ENCODE measurements around the gene ENKD1. TPM values are rescaled to one million over a fixed set of nuclear protein-coding genes. Genes with fewer than 3 reads are reported as not detected.

Gene ENKD1
- total RNA-seq, 1 experiment from 2014 or later, result 22.6 TPM

DNA sequence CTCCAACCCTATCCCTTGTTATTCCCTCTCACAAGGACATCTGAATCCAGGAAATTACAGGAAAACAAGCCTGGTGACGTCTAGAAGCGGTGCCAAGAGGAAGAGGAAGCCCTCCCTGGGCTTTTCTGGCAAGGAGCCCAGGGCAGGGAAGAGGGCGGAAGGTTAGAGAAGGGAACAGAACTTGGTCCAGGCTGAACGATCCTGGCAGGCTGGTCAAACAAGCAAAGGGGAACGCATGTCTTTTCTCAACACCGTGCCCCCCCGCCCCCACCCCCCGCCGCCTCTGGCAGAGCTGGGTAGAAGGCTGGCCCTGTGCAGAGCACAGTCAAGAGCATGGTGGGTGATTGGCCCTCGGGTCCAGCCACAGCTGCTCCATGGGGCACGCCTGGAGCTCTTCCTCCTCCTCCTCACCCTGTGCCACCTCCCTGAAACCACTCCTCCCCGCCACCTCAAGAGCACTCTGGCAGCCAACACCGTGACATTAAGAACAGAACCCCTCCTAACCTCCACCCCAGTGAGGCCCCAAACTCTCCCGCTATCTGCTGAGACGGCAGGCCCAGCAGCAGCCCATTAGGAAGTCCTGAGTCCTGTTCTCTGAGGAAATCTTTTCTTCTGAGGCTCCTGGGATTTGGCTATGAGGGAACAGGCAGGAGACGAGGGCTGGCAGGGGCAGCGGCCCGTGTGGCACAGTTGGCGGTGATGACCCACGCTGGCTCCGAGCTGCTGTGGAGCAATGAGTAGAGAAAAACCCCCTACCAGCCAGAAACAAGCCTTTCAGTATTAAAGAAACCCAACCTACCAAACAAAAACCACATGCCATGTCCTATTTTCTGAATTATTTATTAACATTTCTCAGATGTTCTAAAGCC is 7.4 kb upstream of the ENKD1 start:
- TF ChIP-seq, protein P1, sequence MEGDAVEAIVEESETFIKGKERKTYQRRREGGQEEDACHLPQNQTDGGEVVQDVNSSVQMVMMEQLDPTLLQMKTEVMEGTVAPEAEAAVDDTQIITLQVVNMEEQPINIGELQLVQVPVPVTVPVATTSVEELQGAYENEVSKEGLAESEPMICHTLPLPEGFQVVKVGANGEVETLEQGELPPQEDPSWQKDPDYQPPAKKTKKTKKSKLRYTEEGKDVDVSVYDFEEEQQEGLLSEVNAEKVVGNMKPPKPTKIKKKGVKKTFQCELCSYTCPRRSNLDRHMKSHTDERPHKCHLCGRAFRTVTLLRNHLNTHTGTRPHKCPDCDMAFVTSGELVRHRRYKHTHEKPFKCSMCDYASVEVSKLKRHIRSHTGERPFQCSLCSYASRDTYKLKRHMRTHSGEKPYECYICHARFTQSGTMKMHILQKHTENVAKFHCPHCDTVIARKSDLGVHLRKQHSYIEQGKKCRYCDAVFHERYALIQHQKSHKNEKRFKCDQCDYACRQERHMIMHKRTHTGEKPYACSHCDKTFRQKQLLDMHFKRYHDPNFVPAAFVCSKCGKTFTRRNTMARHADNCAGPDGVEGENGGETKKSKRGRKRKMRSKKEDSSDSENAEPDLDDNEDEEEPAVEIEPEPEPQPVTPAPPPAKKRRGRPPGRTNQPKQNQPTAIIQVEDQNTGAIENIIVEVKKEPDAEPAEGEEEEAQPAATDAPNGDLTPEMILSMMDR (IDR thresholded peaks at IDR 0.05; ENCODE audit: unreplicated experiment), result no peak
- H3K4me3 Mint-ChIP-seq (ENCODE audit: low read depth, unreplicated experiment), result no peak overlapping the region
- H3K4me1 Mint-ChIP-seq (ENCODE audit: low read depth, unreplicated experiment), result peaks cover 13% of the 10 kb centered on the region
- no peaks in the 10 kb centered on the region for H3K9me3 Mint-ChIP-seq (ENCODE audit: low read depth, unreplicated experiment)
- no TSS peak for BruUV-seq (replicated peaks)
- peak; percentile 42 for DNase-seq
- intact Hi-C loops (cut with micrococcal nuclease; ENCODE audit: unreplicated experiment), result loop anchor here (2.0 kb wide), 1 partner anchor 255 kb away; no protein-coding TSS in a partner anchor
- CTCF ChIA-PET, result interaction anchor here (0.6 to 1.8 kb wide), 4 partner anchors 51 to 441 kb away, joined by 3 to 10 read pairs (median 6); no protein-coding TSS in a partner anchor
- H3K27ac Mint-ChIP-seq (ENCODE audit: unreplicated experiment), result peak overlapping the region; percentile 28
- peaks cover 19% of the 10 kb centered on the region for H3K36me3 Mint-ChIP-seq (ENCODE audit: insufficient read depth, unreplicated experiment)
- H3K27me3 Mint-ChIP-seq (ENCODE audit: unreplicated experiment), result no peaks in the 10 kb centered on the region

DNA sequence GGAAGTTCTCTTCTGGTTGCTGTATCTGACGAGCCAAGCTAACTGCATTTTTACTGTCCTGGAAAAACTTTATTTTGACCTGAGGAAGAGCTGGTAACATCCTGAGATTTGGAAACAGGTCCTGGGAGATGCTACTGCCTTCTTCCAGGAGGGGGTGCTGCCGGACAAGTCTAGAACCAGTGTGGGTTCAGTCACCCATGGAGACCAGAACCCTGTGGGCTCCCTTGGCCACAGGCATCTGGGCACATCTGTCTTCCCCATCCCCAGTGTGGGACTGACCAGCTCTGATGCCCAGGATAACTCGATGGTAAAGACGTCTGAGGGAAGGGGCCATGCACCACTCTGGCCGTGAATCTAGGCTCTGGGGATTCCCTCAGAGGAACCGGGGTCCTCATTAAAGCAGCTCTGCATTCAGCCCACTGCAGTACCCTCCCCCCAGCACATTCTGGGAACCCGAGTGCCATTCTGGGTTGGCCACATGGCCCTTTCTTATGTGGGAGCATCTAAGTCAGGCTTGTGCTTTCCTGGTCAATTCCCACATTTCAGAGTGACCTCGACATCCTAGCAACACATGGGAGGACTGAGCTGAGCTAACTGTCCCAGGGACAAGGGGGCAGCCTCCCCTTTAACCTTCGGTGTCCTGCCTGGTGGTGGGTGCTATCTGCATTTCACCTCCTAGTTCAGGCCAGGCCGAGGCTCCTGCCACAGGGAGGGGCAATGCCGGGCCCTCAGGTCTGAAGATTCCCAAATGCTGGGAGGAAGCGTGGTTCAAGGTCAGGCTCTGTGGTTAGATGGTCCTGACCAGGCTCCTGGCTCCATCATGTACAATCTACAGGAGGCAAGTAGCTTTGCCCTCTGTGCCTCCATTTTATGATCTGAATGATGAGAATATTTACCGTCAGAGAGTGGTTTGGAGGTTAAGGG is 6.5 kb upstream of the ENKD1 start:
- BruUV-seq (replicated peaks), result no TSS peak
- H3K27me3 Mint-ChIP-seq (ENCODE audit: unreplicated experiment), result no peaks in the 10 kb centered on the region

DNA sequence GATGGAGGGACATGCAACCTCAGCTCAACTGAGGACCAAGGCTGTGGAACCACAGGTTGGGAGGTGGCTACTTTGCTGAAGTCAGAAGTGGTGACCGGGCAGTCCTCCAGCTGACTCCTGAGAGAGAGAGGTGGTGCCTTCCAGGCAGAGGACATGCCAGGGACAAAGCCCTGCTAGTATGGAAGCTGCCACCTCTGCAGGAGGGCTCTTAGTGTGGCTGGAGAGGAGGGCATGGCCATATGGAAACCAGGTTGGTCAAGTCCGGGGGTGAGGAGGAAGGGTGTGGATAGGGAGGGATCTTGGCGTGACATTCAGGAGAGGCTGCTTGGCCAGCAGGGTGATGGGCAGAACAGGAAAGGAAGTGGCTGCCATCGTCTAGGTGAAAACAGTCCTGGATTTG is 5.8 kb upstream of the ENKD1 start:
- Mint-ChIP-seq H3K4me3 (ENCODE audit: low read depth, unreplicated experiment) (no peak overlapping the region), H3K4me1 (ENCODE audit: low read depth, unreplicated experiment) (peaks cover 13% of the 10 kb centered on the region), H3K9me3 (ENCODE audit: low read depth, unreplicated experiment) (no peaks in the 10 kb centered on the region), H3K27me3 (ENCODE audit: unreplicated experiment) (no peaks in the 10 kb centered on the region), H3K36me3 (ENCODE audit: insufficient read depth, unreplicated experiment) (peaks cover 28% of the 10 kb centered on the region), H3K27ac (ENCODE audit: unreplicated experiment) (peak overlapping the region; percentile 31)
- BruUV-seq (replicated peaks), result no TSS peak
- intact Hi-C loops (cut with micrococcal nuclease; ENCODE audit: unreplicated experiment), result loop anchor here (2.0 kb wide), 1 partner anchor 256 kb away; no protein-coding TSS in a partner anchor
- no peak for DNase-seq
- TF ChIP-seq, protein P1 (IDR thresholded peaks at IDR 0.05; ENCODE audit: unreplicated experiment), result no peak
- CTCF ChIA-PET, result interaction anchor here (0.8 to 1.8 kb wide), 7 partner anchors 9 to 262 kb away, joined by 3 to 10 read pairs (median 3); partner anchors contain the start of genes GFOD2, RANBP10 and TSNAXIP1

More for the DNA sequence above, 6.5 kb upstream of the ENKD1 start:
- Mint-ChIP-seq H3K4me1 (ENCODE audit: low read depth, unreplicated experiment) (peaks cover 13% of the 10 kb centered on the region), H3K9me3 (ENCODE audit: low read depth, unreplicated experiment) (no peaks in the 10 kb centered on the region), H3K36me3 (ENCODE audit: insufficient read depth, unreplicated experiment) (peaks cover 21% of the 10 kb centered on the region), H3K27ac (ENCODE audit: unreplicated experiment) (peak overlapping the region; percentile 31), H3K4me3 (ENCODE audit: low read depth, unreplicated experiment) (no peak overlapping the region)
- CTCF ChIA-PET, result interaction anchor here (0.6 to 1.8 kb wide), 8 partner anchors 10 to 265 kb away, joined by 3 to 10 read pairs (median 4); partner anchors contain the start of genes GFOD2, RANBP10 and TSNAXIP1
- TF ChIP-seq, protein P1 (IDR thresholded peaks at IDR 0.05; ENCODE audit: unreplicated experiment), result peak; percentile 60
- DNase-seq, result peak; percentile 71
- intact Hi-C loops (cut with micrococcal nuclease; ENCODE audit: unreplicated experiment), result loop anchor here (2.0 kb wide), 1 partner anchor 256 kb away; no protein-coding TSS in a partner anchor
